HUDEP-2 (cell line): ENCODE results near the gene CCR6.
"Not testable (repeated sequence)": the region's sequence is repeated elsewhere in the genome, so short reads cannot be mapped to it uniquely, and the experiment has no call there.

Experiments used
- DNase-seq, 76 experiments: peaks; one replicate each; lab custom pipeline; 2025; ENCODE audit not compliant: unreplicated experiment in 76 of 76; lab: John Stamatoyannopoulos, UW

The CCR6 gene

DNA sequence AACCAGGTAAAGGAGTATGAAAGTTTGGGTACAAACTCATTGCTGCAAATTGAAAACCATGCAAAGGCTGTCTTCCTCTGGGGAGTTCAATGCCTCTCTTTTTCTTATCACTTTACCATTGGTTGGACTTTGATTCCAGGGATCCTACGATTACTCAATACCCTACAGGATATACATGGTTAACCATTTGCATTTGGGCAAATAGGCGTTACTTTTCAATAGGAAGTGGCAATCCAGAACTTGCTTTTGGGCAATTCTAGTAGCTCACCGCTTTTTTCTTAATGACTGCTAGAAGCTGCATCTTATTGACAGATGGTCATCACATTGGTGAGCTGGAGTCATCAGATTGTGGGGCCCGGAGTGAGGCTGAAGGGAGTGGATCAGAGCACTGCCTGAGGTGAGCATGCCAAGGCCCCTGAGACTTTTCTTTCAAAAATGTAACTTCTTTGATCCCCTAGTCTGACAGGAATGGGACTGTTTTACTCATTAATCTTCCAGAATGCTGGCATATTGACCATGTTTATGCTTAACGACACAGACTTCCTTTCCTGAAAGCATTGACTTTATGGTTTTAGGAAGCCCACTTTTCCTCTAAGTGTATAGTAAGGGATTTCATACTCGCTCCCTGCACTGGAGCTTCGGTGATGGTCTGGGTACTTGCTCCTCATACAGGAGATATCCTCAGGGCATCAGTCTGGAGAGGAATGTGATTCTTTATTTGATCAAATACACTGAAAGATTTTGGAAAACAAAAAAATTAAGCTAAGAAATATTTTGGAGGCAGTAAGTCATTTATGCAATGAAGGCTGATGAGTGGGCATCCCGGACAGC lies at the start of gene CCR6:
Gene CCR6 (plus strand): TSS at position 270 of the 831 bp plus-strand sequence. CDS start 13,039 bp downstream, outside the sequence.
- DNase-seq: no peak

DNA sequence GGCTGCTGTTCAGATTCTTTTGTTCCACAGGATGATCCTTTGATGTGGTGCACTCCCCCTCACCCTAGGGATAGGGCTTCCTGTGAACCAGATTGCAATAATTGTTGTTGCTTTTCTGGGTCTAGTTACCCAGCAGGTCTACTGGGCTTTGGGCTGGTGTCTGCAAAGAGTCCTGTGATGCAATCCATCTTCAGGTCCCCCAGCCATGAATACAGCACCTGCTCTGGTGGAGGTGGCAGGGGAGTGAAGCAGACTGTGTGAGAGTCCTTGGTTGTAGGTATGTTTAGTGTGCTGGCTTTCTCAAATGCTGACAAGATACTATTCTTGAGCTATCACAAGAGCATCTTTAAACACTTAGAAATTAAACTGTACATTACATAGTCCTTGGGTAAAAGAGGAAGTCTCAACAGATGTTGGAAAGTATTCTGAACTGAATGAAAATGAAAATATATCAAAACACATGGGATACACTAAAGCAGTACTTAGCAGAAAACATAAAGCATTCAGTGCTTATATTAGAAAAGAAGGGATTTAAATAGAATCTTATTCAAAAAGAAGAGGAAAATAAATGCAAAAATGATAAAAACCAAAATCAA lies 49.1 kb upstream of the CCR6 start:
- no peak for DNase-seq

DNA sequence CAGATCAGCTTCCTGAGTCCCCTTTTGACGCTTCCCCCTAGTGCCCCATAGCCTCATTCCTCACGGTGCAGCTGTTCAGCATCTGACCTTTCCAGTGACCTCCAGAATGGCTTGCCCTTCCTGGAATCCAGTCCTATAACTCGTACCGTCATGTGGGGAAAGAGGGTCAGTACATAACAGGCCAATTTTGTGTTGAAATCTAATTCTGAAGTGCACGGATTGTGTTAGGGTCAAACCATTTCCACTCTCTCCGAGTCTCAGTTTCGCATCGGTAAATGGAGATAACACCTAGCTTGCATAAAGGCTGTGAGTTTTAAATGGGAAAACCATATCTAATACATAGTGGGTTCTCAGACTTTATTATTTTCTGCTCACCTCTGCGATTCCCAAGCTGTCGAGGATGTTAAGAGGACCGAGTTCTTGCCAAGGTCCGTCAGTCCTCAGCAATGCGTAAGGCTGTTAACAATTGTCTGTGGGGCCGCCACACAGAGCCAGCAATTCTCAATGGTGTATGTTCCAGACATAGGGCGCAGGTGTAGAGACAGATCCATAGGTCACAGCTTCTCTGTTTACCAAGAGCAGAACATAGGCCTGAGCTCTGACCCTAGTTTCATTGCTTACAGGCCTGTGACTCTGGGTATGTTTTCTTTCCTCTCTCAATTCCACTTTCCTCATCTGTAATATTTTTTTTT lies 45.5 kb upstream of the CCR6 start:
- no peak for DNase-seq

DNA sequence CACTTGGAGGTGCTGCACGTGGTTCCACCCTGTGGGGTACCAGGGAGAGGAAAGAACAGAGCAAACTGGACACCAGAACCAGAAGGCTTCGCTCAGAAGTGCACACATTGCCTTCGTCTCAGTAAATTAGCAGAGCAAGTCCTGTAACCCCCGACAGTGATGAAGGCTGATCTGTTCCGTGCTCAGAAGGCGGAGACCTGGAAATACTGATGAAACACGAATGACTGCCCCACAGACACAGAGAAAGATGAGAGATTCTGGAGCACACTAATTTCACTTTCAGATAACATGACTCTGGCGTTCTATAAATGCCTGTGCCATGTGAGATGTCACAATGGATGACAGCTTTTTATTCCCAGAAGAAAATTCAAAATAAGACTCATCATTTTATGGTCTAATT lies 44.2 kb upstream of the CCR6 start:
- no peak for DNase-seq

DNA sequence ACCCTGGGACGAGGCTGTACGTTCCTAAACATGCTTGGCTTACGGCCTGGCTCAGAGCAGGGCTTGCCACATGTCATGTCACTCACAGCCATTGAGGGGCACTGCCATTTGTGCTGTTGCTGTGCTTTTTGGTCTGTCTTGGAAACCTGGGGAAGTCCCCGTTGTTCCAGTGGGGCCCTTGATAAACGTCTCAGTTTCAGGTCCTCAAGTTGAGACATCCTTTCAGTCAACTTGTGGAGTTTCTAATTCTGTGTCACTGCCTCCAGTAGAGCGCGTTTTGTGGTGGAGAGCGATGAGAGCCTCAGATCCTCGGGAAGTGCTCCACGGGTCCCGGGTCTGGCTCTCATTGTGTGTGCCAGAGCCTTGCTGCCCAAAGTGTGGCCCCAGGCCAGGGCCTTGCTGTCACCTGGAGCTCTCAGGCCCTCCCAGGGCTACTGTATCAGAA lies 43.0 kb upstream of the CCR6 start:
- DNase-seq: no peak

DNA sequence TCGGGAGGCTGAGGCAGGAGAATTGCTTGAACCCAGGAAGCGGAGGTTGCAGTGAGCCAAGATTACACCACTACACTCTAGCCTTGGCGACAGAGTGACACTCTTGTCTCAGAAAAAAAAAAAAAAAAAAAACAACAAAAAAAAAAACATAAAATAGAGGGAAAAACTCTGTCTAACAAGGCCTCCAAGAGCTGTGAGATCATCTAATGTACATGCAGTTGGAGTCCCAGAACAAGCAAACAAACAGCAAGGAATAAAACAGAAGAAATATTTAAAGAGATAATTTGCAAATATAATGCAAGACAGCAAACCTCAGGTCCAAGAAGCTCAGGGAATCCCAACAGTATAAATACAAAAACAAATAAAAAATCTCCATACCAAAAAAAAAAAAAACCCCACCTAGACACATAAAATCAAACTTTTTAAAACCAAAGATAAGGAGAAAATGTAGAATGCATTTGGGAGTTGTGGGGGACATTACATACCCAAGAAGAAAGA lies 35.0 kb upstream of the CCR6 start:
- no peak for DNase-seq

DNA sequence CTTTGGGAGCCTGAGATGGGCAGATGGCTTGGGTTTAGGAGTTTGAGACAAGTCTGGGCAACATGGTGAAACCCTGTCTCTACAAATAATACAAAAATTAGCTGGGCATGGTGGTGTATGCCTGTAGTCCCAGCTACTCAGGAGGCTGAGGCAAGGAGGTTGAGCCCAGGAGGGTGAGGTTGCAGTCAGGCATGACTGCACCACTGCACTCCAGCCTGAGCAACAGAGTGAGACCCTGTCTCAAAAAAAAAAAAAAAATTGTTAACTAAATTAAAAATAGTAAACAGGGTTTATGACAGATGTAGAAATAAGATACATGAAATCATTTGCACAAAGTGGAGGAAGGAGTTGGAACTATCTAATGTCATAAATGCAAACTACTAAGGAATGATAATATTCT lies 34.2 kb upstream of the CCR6 start:
- not testable (repeated sequence) for DNase-seq

DNA sequence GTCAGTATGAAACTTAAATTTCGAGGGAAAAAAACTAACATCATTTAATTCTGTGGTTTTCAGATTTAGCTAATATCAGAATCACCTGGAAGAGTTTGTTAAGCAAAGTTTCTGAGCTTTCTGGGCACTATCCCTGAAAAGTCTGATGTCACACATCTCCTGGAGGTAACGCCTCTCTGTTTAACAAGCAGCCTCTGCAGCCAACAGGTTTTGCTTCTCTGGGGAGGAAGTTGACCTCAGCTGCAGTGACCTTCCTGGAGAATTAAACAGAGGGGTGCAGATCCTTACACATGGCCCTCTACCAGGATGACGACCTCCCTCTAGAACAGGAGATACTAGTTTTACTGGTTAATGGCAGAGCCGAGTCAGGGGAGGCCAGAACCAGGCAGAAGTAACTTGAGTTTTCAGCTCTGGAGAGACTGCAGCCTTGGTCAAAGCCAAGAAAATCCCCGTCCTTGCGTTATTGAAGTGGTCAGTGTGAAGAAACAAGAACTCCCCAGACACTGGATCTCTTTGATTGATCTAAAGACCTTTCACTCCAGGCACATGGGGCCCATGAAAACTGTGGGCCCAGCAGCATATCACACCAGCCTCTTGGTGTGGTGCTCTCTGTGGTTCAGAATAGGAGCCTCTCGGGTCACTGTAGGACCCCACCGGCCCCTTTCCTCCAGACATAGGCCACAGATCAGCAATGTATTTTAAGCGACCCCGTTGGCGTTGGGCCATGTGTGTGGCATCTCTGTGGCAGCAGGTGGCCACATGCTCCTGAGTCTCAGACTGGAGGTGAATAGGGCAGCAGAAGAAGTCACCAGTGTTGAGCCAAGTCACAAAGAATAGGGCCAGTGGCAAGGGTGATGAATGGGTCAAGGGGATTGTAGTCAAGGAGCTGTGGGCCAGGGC lies 33.4 kb upstream of the CCR6 start:
- no peak for DNase-seq

DNA sequence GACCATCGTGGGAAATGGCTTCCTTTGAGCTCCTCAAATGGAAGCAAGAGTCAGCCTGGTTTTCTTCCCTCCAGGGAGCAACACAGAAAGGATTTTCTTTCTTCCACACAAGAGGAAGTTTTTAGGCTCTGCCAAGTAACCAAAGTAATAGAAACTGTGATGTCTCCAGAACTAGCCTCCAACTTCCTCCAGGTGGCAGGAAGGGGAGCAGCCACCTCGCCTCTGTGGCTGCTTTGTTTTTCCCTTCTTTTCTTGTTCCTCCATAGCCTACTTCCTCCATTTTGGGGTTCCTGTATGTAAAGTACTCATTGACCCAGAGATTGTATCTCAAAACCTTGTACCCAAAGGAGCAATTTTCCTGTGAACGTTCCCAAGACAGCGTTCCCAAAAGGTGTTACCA lies 32.7 kb upstream of the CCR6 start:
- DNase-seq: no peak

DNA sequence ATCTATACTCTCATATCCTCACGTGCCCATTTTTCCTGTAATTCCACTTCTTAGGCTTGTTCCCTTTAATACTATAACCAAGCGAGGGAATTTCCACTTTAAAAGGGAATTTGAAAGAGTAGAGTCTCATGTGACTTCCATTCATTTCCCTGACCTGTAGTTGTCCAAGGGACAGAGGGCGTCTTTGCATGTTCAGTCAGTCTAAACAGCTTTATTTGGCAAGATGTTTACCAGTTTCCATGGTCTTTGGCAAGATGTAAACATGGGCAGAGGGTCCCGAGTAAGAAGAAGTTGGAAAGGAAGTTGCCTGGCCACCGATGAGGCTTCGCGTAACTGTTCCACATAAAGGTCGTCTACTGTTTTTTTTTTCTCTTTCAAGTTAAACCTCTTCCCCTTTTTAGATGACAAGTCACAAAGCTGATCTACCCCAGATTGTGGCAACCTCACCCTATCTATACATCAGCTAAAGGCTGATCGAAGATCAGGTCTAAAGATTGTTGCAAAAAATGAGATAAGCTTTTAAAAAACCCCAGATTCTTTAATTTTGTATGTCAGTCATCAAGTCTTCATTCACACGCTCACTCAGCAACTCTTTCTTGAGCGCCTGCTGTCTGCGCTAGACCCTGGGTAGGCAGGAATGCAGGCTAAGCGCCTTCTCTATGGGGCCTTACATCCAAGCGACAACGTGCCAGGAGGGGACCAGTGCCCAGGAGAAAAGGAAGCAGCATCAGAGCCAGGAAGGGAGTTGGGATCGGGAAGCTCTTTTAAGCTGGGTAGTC lies 31.7 kb upstream of the CCR6 start:
- DNase-seq: no peak

DNA sequence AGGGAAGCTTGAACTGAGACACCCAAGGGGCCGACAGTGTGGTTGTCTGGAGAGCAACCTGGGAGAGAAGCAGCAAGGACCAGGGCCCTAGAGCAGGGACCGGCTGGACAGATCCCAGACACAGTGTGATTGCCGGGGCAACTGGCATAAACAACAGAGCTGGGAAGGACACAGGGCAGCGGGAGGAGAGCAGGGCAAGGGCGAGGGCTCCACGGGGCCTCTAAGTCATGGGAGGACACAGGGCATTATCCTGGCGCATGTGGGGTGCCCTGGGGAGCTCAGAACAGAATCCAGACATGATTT lies 31.1 kb upstream of the CCR6 start:
- DNase-seq: no peak

DNA sequence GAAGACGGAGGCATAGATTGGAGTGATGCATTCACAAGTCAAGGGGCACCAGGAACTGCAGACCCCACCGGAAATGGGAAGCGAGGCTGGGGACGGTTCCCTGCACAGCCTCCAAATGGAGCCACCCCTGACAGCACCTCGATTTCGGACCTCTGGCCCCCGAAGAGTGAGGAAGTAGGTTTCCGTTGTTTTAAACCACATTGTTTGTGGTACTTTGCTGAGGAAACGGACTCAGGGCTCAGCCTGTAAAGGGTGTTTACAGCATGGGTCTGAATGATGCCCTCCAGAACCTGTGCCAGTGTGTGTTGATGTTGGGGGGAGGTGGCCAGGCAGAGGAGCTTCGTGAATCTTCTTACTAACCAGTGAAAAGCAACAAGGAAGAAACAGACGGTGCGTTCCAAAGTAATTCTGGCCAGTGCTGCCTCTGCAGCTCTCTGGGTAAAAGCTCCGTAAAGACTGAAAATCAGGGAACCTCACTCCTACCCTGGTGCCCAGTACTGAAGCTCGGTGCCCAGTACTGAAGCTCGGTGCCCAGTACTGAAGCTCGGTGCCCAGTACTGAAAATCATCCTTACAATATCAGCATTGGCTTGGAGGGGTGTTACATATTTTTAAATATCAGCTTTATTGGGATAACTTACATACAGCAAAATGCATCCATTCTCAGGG lies 30.1 kb upstream of the CCR6 start:
- DNase-seq: no peak

DNA sequence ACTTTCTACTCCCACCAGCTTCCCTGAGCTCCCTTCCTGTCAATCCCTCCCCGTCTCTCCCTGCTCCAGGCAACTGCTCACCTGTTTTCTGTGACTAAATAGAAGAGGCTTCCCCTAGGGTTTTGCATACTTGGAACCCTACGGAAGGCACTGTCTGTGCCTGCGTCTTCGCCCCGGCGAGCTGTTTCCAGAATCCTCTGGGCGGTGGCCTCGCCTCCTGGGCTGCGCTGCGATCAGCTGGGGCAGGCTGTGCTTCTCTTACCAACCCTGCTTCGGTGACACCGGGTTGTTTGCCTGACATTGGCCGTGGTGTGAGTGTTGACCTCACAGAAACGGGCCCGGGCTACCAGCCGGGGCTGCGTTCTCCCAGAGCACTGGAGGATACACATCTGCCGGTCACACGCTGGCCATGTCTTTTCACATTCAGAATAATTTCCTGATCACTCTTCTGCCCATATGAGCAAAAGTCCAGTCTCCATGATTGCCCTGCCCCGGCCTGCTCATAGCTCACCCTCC lies 29.4 kb upstream of the CCR6 start:
- no peak for DNase-seq

DNA sequence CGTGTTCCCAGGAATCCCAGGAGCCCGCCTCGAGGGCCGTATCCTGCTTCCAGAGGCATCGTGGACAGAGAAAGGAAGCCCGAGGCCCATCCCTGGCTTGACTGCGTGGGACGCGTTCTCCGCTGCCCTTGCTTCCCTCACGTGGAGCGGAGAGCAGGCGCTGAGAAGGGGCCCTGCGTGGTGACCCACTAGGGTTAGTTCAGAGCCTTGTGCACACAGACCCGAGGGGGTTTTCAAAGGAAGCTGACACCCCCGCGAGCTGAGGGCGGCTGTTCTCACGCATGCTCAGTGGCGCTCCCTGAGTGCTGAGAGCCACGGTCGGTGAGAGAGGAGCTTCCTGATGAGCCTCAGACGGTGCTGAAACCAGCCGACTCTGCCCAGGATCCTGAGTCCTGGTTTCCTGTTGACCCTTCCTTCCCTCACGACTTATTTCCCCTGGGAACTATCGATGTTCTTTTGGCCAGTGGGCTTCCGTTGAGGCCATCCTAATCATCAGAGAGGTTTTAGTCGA lies 28.9 kb upstream of the CCR6 start:
- no peak for DNase-seq

DNA sequence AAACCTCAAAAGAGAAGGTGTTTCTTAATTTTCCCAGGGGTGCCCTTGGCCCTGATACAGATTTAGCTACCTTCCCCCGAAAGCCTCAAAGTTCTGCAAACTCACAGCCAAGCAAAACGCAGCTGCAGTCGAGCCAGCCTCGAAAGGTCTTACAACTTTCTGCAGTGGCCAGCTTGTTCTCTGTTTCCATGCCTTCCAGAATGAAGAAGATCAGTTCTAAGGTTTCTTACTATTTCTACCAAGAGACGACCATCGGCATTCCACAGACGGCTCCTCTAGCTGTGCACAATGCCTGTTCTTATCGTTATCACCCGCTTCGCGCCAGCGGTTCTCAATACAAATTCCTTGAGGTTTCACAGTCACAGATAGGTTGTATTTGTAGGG lies 28.5 kb upstream of the CCR6 start:
- no peak for DNase-seq

DNA sequence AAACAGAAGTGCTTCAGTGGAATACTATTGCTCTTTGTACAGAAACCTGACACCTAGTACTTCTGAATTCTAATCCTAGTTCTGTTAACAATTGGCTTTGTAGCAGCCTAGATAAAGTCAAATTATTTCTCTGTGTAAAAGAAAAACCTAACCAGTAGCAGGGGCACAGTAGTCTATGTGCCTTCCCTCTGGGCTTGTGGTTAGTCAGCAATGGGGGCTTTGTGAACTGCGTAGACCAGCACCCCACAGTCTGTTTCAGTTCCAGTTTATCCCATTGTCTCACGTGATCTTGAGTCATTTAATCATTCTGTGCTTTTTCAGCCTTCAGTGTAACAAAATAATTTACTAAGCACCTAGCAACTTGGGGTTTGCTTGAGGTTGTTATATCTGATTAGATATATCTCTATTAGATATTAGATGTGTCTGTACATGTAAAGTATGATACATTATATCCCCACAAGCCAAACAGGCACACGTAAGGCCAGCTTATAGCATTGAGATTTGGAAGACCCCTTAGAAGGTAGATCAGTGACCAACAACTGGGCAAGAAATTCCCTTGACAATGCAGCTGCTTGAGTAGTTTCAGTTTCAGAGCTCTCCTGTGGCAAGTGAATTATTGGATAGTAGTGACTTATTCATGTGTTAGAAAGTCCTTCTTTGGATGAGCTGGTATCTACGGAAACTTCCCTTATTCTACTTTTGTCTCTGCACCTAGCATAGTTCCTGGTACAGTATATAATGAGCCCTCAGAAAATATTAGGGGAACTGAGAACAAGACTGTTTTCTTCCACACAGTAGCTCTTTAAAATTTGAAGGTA lies 27.9 kb upstream of the CCR6 start:
- DNase-seq: no peak

DNA sequence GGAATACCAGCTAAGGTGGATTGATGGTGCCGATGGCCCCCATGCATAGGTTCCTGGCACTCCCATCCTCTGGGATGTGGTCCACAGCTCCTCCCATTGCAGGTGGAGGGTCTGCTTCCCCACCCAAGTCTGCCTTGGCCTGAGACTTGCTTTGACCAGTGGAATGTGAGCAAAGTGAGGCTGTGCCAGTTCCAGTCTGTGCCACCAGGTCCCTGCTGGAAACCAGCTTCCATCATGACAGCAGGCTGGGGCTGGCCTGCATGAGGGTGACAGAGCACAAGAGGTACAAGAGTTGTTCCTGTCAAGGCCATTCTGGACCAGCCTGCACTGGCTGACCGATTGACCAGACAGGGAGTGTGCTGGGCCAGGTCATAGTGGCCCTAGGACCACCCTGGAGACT lies 27.0 kb upstream of the CCR6 start:
- DNase-seq: no peak

DNA sequence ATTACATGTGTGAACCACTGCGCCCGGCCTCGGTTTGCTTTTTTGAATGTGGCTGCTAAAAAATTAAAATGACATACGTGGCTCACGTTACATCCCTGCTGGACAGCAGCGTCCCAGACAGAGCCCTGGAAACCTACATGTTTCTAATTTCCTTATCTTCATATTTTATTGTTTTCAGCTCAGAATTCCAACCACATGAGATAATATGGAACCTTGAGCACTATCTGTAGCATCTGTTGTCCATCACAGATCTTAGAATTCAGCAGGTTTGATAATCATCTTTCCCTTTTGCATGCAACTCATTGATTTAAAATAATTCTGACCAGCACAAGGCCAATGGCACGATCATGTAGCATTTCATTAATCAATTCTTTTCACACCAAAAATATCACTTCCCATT lies 25.9 kb upstream of the CCR6 start:
- no peak for DNase-seq
